AG04450 (cell line): Measurements from ENCODE around the gene DMTF1. TPM values are rescaled to one million over a fixed set of nuclear protein-coding genes. Genes with fewer than 3 reads are reported as not detected.
"Not testable (repeated sequence)": the region's sequence is repeated elsewhere in the genome, so short reads cannot be mapped to it uniquely, and the experiment has no call there.

Experiments
- CTCF ChIA-PET: fragments of 300-600, 350-600 bp; formaldehyde crosslinking; extraction: SDS; loops from one replicate; lab custom pipeline; 2022; ENCODE audit warnings: antibody characterized with exemption, inconsistent platforms; lab: Charles Lee
- POLR2A ChIA-PET: fragments of 350-600 bp; formaldehyde crosslinking; extraction: SDS; loops from one replicate; lab custom pipeline; 2021; ENCODE audit warnings: antibody characterized with exemption, inconsistent platforms; lab: Yijun Ruan, JAX
- DNase-seq: peaks from one replicate; pipeline ENCODE4 v3.0.0-alpha.2; 2011; ENCODE audit warnings: low read depth, low spot score
- H3K27ac ChIP-seq: one replicate; pipeline ENCODE4 v1.5.1; 2012; ENCODE audit warnings: low read depth, low read length, control low read depth
- H3K27me3 ChIP-seq: one replicate; pipeline ENCODE4 v1.6.0; 2012; ENCODE audit warnings: low read length; ENCODE audit not compliant: control insufficient read depth, insufficient read depth
- H3K4me3 ChIP-seq: 2 replicates; pipeline ENCODE4 v1.5.1; 2011; ENCODE audit warnings: mild to moderate bottlenecking, low read depth, low read length, control low read depth
- H3K9me3 ChIP-seq: 2 replicates; pipeline ENCODE4 v1.5.1; 2012; ENCODE audit warnings: low read length; ENCODE audit not compliant: control insufficient read depth, insufficient read depth
- CTCF ChIP-seq: IDR thresholded peaks from 2 replicates; pipeline ENCODE4 v1.5.1; 2011; ENCODE audit warnings: low read depth, low read length, control low read depth, inconsistent platforms
- polyA plus RNA-seq: library from polyadenylated mRNA; depleted of rRNA; stranded (reverse); fragments of >200 nt; gene quantifications from 2 replicates; pipeline ENCODE4 v1.2.3, GENCODE V29; 2011

DMTF1 gene
- polyA plus RNA-seq, 1 experiment, result 134 TPM

DNA sequence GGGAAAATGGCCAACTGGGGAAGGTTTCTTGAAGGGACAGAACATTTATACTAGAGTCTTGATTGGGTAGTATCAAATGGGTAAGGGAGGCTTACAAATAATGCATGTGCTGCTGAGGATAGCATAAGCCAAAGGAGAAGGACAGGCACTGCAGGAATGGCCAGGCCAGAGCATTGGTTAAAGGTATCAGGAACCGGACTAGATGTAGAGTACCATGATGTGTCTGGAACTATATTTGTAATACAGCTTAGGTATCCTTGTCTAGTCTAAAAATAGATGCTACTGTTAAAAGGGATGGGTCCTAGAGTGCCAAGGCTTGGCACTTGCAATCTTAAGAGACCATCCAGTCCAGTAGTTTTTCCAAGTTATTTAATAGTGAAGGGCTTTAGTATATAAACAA is 47.0 kb downstream of the DMTF1 start:
- ChIA-PET CTCF (interaction anchor here (0.6 to 1.3 kb wide), 5 partner anchors 13 to 272 kb away, joined by 3 to 4 read pairs (median 3); no protein-coding TSS in a partner anchor), POLR2A (no interaction called here)

GRCh38 chr7:87199700-87200450 is 47.6 kb downstream of the DMTF1 start:
- no peak overlapping the region for H3K4me3 ChIP-seq
- TF ChIP-seq CTCF, result no peak
- peaks cover 6% of the 10 kb centered on the region for H3K9me3 ChIP-seq
- DNase-seq, result no peak
- ChIA-PET CTCF (interaction anchor here (0.7 to 1.2 kb wide), 3 partner anchors 17 to 37 kb away, joined by 3 to 4 read pairs (median 3); no protein-coding TSS in a partner anchor), POLR2A (no interaction called here)
- no peak overlapping the region for H3K27ac ChIP-seq
- no peaks in the 10 kb centered on the region for H3K27me3 ChIP-seq

More for the DNA sequence above, 47.0 kb downstream of the DMTF1 start:
- no peak for DNase-seq
- no peak overlapping the region for H3K4me3 ChIP-seq
- H3K9me3 ChIP-seq, result no peaks in the 10 kb centered on the region; the same call in 1 of the 2 replicates
- H3K27me3 ChIP-seq, result no peaks in the 10 kb centered on the region
- no peak for TF ChIP-seq CTCF
- no peak overlapping the region for H3K27ac ChIP-seq

GRCh38 chr7:87202208-87202607 is 50.0 kb downstream of the DMTF1 start:
- no peak for TF ChIP-seq CTCF
- no peak overlapping the region for H3K4me3 ChIP-seq
- DNase-seq, result no peak
- H3K27ac ChIP-seq, result no peak overlapping the region
- ChIA-PET POLR2A (no interaction called here), CTCF (interaction anchor here (1.0 kb wide), 1 partner anchor 32 kb away, joined by 4 read pairs; no protein-coding TSS in a partner anchor)
- H3K9me3 ChIP-seq, result peaks cover 8% of the 10 kb centered on the region
- H3K27me3 ChIP-seq, result no peaks in the 10 kb centered on the region

DNA sequence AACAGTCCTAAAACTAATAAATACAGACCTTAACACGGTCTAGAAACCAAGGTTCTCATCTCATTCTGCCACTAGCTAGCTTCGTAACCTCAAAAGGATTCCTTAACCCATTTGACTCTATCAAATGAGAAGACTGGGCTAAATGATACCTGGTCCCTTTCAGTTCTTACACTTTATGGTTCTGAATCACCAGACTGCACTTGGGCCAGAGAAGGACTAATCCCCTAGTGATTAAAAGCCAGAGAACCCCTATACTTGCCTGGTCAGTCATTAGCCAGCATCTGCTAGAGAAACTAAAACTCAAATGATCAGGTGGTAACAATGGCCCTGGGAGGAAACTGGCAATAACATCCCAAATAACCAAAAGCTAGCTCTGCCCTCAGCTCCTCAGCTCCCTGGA is 50.5 kb downstream of the DMTF1 start:
- TF ChIP-seq CTCF, result no peak
- no peak overlapping the region for H3K4me3 ChIP-seq
- H3K27me3 ChIP-seq, result no peaks in the 10 kb centered on the region
- H3K27ac ChIP-seq, result no peak overlapping the region
- H3K9me3 ChIP-seq, result peaks cover 8% of the 10 kb centered on the region
- no peak for DNase-seq
- POLR2A ChIA-PET, result no interaction called here
- CTCF ChIA-PET, result interaction anchor here (1.0 kb wide), 1 partner anchor 32 kb away, joined by 4 read pairs; no protein-coding TSS in a partner anchor

GRCh38 chr7:87203929-87204328 is 51.7 kb downstream of the DMTF1 start:
- H3K4me3 ChIP-seq, H3K9me3 ChIP-seq, H3K27ac ChIP-seq, H3K27me3 ChIP-seq, POLR2A ChIA-PET, DNase-seq, CTCF ChIA-PET: not testable (repeated sequence)
